D721Med (cell line): ENCODE measurements around the gene ECE1.

Experiments used
- DNase-seq: peaks from one replicate; pipeline ENCODE4 v3.0.0; 2011; ENCODE audit warnings: low spot score; ENCODE audit not compliant: insufficient read length
- FAIRE-seq: peaks from 2 replicates; lab custom pipeline; 2011; peaks lifted over from hg19 to GRCh38; lab: Jason Lieb, UNC
- CTCF ChIP-seq: IDR thresholded peaks from 2 replicates; pipeline ENCODE4 v1.5.1; 2012; ENCODE audit warnings: mild to moderate bottlenecking, control low read depth; ENCODE audit not compliant: insufficient read depth; ENCODE audit errors: missing control alignments

ECE1 gene

GRCh38 chr1:21280482-21280881 lies 9.8 kb downstream of the ECE1 start:
- DNase-seq (no peak), FAIRE-seq (no peak)
- no peak for TF ChIP-seq CTCF

GRCh38 chr1:21280011-21280471 lies 10.2 kb downstream of the ECE1 start:
- no peak for TF ChIP-seq CTCF
- no peak for FAIRE-seq
- DNase-seq, result no peak

- TF ChIP-seq CTCF, result no peak
- no peak for DNase-seq
- FAIRE-seq, result no peak
Measured at GRCh38 chr1:21278860-21279845, 11.1 kb downstream of the ECE1 start.

GRCh38 chr1:21278208-21278859 lies 11.9 kb downstream of the ECE1 start:
- DNase-seq, result no peak
- no peak for FAIRE-seq
- TF ChIP-seq CTCF, result no peak

GRCh38 chr1:21277180-21277579 lies 13.1 kb downstream of the ECE1 start:
- no peak for TF ChIP-seq CTCF
- FAIRE-seq (no peak), DNase-seq (no peak)

- FAIRE-seq (no peak), DNase-seq (no peak)
- TF ChIP-seq CTCF, result no peak
Measured at GRCh38 chr1:21272540-21272939, 17.7 kb downstream of the ECE1 start.
